Adrenal gland (tissue), 12 donors: ENCODE data around the gene VWCE. TPM values are rescaled to one million over a fixed set of nuclear protein-coding genes. Genes with fewer than 3 reads are reported as not detected.

Experiments
- DNase-seq, 7 donors: peaks; one replicate each; pipeline ENCODE4 v3.0.0-alpha.2; 2019 to 2020
- H3K27ac ChIP-seq, 5 donors: fragments of 200-600 bp; sonication (generic) in 4 of 5; 1 replicate in 3 of 5; 2 replicates in 2 of 5; pipeline versions ENCODE4 v1.5.1 to v1.8.0; 2016 to 2020; ENCODE audit warnings: mild to moderate bottlenecking in 1 of 5
- H3K27me3 ChIP-seq: fragments of 200-600 bp; 2 replicates; pipeline ENCODE4 v1.8.0; 2021
- H3K36me3 ChIP-seq, 2 donors: fragments of 200-600 bp; replicated peaks in 1 of 2; 1 replicate in 1 of 2; 2 replicates in 1 of 2; pipeline versions ENCODE4 v1.5.1 to v1.8.0; 2018 to 2022
- H3K4me1 ChIP-seq, 2 donors: fragments of 200-600 bp; replicated peaks in 1 of 2; 1 replicate in 1 of 2; 2 replicates in 1 of 2; pipeline versions ENCODE4 v1.5.1 to v1.8.0; 2018 to 2021
- H3K4me3 ChIP-seq, 4 donors: fragments of 200-600 bp; sonication (generic) in 3 of 4; one replicate each; pipeline ENCODE4 v1.5.1; 2016 to 2018
- H3K9me3 ChIP-seq, 3 donors: fragments of 200-600 bp; sonication (generic) in 1 of 3; replicated peaks in 1 of 3; 1 replicate in 2 of 3; 2 replicates in 1 of 3; pipeline versions ENCODE4 v1.5.1 to v1.8.0; 2016 to 2021
- POLR2A ChIP-seq, 2 donors: fragments of 450-650 bp; IDR thresholded peaks; one replicate each; pipeline ENCODE4 v1.6.1; 2017; ENCODE audit warnings: antibody characterized with exemption in 2 of 2, mild to moderate bottlenecking in 2 of 2, moderate library complexity in 1 of 2
- WGBS, 4 donors: extraction: QIAGEN DNeasy Blood & Tissue Kit in 2 of 4; methylation state at CpG; one replicate each; pipeline versions ENCODE4 v1.1.5 to v1.1.7; 2013 to 2017; 5-methylcytosine and 5-hydroxymethylcytosine counted together
- intact Hi-C, 2 donors: fragments of 100-400 bp; cut with DNase I; formaldehyde crosslinking; loops; one replicate each; pipeline versions ENCODE4 v1.14.1 to v1.15.0; 2022 to 2023
- polyA plus RNA-seq, 3 donors: library from polyadenylated mRNA; stranded (reverse); fragments of 200-250 nt in 2 of 3; fragments of 350-450 nt in 1 of 3; fragmentation: Illumina TruSeq in 1 of 3; extraction: RNeasy Lipid Tissue Mini Kit (QIAGEN cat#74804) in 1 of 3; gene quantifications; one replicate each; pipeline ENCODE4 v1.2.3, GENCODE V29; 2013 to 2014
- total RNA-seq, 9 donors: library from RNA; depleted of rRNA in 4 of 9; stranded (reverse); fragments of >200 nt in 4 of 9; fragments of 120-200 nt in 1 of 9; fragmentation: NEBNext Ultra II Directional in 1 of 9; extraction: Animal tissue kit (Norgen Biotek cat#: 25700) in 1 of 9; gene quantifications; one replicate each; pipeline versions ENCODE4 v1.1.0 to v1.2.4, GENCODE V29; 2013 to 2023
- TF ChIP-seq, protein P1 (sequence below), 6 experiments: fragments of 450-650 bp in 4 of 6; fragments of 200-600 bp in 2 of 6; sonication (generic) in 1 of 6; IDR thresholded peaks; 1 replicate in 5 of 6; 2 replicates in 1 of 6; pipeline versions ENCODE4 v1.5.1 to v1.8.0; 2016 to 2021; ENCODE audit warnings: antibody characterized with exemption in 6 of 6, mild to moderate bottlenecking in 2 of 6, moderate library complexity in 1 of 6
- donor health status: healthy with polysubstance abuse.
- donor health status: Bipolar disorder and iron deficiency.
- donor health status: DM: yes; HTN: yes; CAD: no.
- donor health status: DM: no; HTN: no; CAD: no.
- donor health status: DM: no; HTN: no; CAD: no.
- donor health status: DM: yes; HTN: yes; CAD: no.

The VWCE gene
- total and polyA plus RNA-seq, 12 donors, result 0.55 to 5.8 (median 2.5) TPM

DNA sequence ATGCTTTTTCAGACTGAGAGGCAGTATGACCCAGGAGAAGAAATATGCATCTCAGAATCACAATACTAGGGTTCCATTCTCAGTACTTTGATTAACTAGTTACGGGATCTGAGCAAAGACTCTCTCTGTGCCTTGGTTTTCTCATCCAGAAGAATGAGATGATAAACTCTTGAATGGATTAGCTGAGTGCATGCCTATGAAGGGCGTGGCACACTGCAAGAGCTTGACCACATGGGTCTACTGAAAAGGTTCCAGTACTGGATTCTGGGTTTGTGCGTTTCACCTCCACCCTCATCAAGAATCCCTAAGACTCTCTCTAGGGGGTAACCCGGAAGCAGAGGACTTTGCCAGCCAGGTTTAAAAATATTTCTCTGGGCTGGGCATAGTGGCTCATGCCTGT, 28.5 kb downstream of the VWCE start:
- Histone ChIP-seq H3K4me1 (no peaks in the 10 kb centered on the region), H3K36me3 (no peaks in the 10 kb centered on the region), H3K27ac (no peak overlapping the region), H3K9me3 (no peaks in the 10 kb centered on the region), H3K4me3 (no peak overlapping the region), H3K27me3 (no peaks in the 10 kb centered on the region)
- TF ChIP-seq POLR2A (IDR thresholded peaks at IDR 0.05), result no peak
- TF ChIP-seq, protein P1, sequence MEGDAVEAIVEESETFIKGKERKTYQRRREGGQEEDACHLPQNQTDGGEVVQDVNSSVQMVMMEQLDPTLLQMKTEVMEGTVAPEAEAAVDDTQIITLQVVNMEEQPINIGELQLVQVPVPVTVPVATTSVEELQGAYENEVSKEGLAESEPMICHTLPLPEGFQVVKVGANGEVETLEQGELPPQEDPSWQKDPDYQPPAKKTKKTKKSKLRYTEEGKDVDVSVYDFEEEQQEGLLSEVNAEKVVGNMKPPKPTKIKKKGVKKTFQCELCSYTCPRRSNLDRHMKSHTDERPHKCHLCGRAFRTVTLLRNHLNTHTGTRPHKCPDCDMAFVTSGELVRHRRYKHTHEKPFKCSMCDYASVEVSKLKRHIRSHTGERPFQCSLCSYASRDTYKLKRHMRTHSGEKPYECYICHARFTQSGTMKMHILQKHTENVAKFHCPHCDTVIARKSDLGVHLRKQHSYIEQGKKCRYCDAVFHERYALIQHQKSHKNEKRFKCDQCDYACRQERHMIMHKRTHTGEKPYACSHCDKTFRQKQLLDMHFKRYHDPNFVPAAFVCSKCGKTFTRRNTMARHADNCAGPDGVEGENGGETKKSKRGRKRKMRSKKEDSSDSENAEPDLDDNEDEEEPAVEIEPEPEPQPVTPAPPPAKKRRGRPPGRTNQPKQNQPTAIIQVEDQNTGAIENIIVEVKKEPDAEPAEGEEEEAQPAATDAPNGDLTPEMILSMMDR (IDR thresholded peaks at IDR 0.05), result no peak
- DNase-seq, result no peak
- WGBS, 4 donors, result 88 to 96% (median 89%) methylated on average over 4 of the region's 4 CpGs
- intact Hi-C loops, result no loop called here

DNA sequence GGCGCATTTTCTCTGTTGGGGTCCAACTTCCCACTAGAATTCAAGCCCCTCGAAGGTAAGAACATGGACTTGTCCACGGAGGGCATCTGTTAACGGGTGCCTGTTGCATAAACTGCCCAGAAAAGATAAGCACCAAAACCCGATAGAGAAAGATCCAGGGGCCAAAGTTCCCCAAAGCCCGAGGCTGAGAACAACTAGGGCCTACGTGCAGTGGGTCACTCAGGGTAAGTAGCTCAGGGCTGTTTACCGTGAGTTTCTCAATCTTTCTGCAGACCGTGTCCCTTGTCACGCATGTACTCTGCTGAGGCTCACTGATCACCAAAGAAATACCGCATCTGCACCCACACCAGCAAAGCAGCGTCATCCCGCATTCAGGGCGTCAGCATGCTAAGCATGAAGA, 29.8 kb downstream of the VWCE start:
- intact Hi-C loops, result no loop called here
- Histone ChIP-seq H3K36me3 (no peaks in the 10 kb centered on the region), H3K27me3 (no peaks in the 10 kb centered on the region), H3K27ac (no peak overlapping the region), H3K4me3 (no peak overlapping the region), H3K4me1 (no peaks in the 10 kb centered on the region), H3K9me3 (no peaks in the 10 kb centered on the region)
- WGBS, 4 donors, result 84 to 98% (median 91%) methylated on average over 8 to 14 of the region's 14 CpGs
- no peak for TF ChIP-seq POLR2A (IDR thresholded peaks at IDR 0.05)
- TF ChIP-seq, protein P1 (IDR thresholded peaks at IDR 0.05), result no peak
- no peak for DNase-seq

DNA sequence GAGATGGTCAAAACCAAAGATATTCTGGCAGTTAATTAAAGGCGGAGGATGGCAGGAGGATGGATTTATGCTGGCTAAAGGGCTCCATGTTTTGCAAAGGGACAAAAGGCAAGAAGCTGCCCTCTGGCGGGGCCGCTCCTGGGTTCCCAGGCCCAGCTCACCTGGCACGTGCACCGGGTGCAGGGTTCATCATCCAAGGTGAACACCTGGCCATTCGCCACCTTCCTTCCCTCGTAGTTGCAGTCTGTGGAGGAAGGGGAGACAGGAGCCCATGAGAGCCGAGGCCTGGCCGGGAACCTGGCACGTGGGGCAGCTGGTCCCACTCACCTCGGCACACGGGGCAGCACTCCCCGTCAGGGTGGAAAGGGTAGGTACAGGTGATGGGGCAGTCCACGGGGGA, 30.3 kb downstream of the VWCE start:
- DNase-seq, result no peak
- no peak overlapping the region for H3K4me3 ChIP-seq
- H3K4me1 ChIP-seq, result no peaks in the 10 kb centered on the region
- intact Hi-C loops, result no loop called here
- TF ChIP-seq, protein P1 (IDR thresholded peaks at IDR 0.05), result no peak
- no peaks in the 10 kb centered on the region for H3K27me3 ChIP-seq
- no peaks in the 10 kb centered on the region for H3K36me3 ChIP-seq
- H3K27ac ChIP-seq, result no peak overlapping the region
- 92 to 94% (median 94%) methylated on average over 12 to 14 of the region's 14 CpGs for WGBS, 4 donors
- no peaks in the 10 kb centered on the region for H3K9me3 ChIP-seq

DNA sequence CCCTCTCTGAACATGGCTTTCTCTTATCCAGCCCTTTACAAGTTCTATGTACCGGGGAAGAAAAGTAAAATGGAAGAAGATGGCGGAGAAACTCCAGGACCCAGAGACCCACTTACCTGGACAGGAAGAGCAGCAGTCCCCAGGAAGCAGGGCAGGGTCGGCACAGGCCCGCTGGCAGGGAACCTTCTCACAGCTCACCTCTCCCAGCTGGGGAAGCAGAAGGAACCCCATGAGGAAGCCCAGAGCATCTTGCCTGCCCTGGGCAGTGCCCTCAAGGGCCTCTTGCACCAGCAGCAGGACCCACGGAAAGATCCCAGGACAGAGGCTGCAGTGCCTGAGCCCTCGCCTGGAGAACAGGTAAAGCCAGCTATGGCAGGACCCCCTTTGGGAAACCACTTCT, 30.7 kb downstream of the VWCE start:
- no peaks in the 10 kb centered on the region for H3K27me3 ChIP-seq
- no peaks in the 10 kb centered on the region for H3K9me3 ChIP-seq
- no peak overlapping the region for H3K27ac ChIP-seq
- TF ChIP-seq POLR2A (IDR thresholded peaks at IDR 0.05), result no peak
- TF ChIP-seq, protein P1 (IDR thresholded peaks at IDR 0.05), result no peak
- no peak overlapping the region for H3K4me3 ChIP-seq
- H3K4me1 ChIP-seq, result no peaks in the 10 kb centered on the region
- intact Hi-C loops, result no loop called here
- DNase-seq, result no peak
- H3K36me3 ChIP-seq, result no peaks in the 10 kb centered on the region
- 91 to 98% (median 95%) methylated on average over 6 of the region's 6 CpGs for WGBS, 4 donors
